ENCODE data around the gene LRP1-AS.

LRP1-AS gene

GRCh38 chr12:57146961-57147944, at the start of gene LRP1-AS:
LRP1-AS (minus strand) TSS chr12:57147619.
- FAIRE-seq, result no peak

- FAIRE-seq, result no peak
Observed at GRCh38 chr12:57196956-57197355, 49.5 kb upstream of the LRP1-AS start.

GRCh38 chr12:57196439-57196838, 49.0 kb upstream of the LRP1-AS start:
- FAIRE-seq, result no peak

GRCh38 chr12:57195611-57196371, 48.4 kb upstream of the LRP1-AS start:
- no peak for FAIRE-seq

GRCh38 chr12:57195186-57195585, 47.8 kb upstream of the LRP1-AS start:
- no peak for FAIRE-seq

GRCh38 chr12:57194253-57194652, 46.8 kb upstream of the LRP1-AS start:
- no peak for FAIRE-seq

- no peak for FAIRE-seq
Observed at GRCh38 chr12:57193706-57194245, 46.4 kb upstream of the LRP1-AS start.

- no peak for FAIRE-seq
Observed at GRCh38 chr12:57192920-57193319, 45.5 kb upstream of the LRP1-AS start.

- no peak for FAIRE-seq
Observed at GRCh38 chr12:57191410-57191809, 44.0 kb upstream of the LRP1-AS start.

GRCh38 chr12:57190821-57191220, 43.4 kb upstream of the LRP1-AS start:
- FAIRE-seq, result no peak

- FAIRE-seq, result no peak
Observed at GRCh38 chr12:57190037-57190436, 42.6 kb upstream of the LRP1-AS start.

GRCh38 chr12:57188090-57188425, 40.6 kb upstream of the LRP1-AS start:
- FAIRE-seq, result no peak

GRCh38 chr12:57187222-57188089, 40.0 kb upstream of the LRP1-AS start:
- FAIRE-seq, result no peak

GRCh38 chr12:57185906-57186508, 38.6 kb upstream of the LRP1-AS start:
- no peak for FAIRE-seq

- FAIRE-seq, result no peak
Observed at GRCh38 chr12:57185403-57185802, 38.0 kb upstream of the LRP1-AS start.

- no peak for FAIRE-seq
Observed at GRCh38 chr12:57183939-57184725, 36.7 kb upstream of the LRP1-AS start.

- FAIRE-seq, result no peak
Observed at GRCh38 chr12:57182918-57183575, 35.6 kb upstream of the LRP1-AS start.

GRCh38 chr12:57181561-57182155, 34.2 kb upstream of the LRP1-AS start:
- FAIRE-seq, result no peak

GRCh38 chr12:57181072-57181471, 33.7 kb upstream of the LRP1-AS start:
- FAIRE-seq, result no peak

GRCh38 chr12:57180321-57180989, 33.0 kb upstream of the LRP1-AS start:
- FAIRE-seq, result no peak
